Measurements from ENCODE around the gene FAM168A.
"Not testable (repeated sequence)": the region's sequence is repeated elsewhere in the genome, so short reads cannot be mapped to it uniquely, and the experiment has no call there.

The FAM168A gene

DNA sequence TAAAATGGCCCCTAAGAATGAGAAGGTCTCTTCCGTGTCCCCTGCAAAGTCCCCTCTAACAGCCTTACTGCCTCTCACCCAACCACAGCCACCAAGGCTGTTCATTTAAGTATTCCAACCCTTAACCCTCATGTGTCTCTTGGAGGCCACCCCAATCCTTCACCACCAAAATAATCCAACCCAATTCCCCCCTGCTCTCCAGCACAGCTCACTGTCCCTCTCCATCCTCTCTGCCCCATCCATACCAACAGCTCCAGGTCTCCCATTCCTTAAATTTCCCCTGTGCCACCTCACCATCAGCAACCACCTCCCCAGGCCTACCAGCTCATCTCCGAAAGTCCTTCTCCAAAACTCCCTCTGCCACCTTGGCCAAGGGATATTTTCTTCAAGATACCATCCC lies 1.4 kb downstream of the FAM168A start:
- no peak for DNase-seq (ENCODE audit: low read depth in 3 of 3)

DNA sequence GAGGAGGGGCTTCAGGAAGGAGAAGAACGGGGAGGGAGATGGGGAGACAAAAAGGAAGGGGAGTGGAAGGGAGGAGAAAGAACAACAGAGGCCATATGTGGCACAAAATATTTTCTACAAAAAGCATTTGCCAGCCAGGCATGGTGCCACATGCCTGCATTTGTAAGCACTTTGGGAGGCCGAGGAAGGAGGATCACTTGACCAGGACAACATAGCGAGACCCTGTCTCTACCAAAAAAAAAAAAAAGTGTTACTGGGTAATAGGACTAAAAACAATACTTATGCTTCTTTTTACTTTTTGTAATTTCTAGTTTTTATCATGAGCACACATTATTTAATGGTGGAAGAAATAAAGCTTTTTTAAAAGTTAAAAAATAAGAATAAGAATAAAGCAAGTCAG lies 5.3 kb downstream of the FAM168A start:
- DNase-seq (ENCODE audit: low read depth in 3 of 3), result no peak

DNA sequence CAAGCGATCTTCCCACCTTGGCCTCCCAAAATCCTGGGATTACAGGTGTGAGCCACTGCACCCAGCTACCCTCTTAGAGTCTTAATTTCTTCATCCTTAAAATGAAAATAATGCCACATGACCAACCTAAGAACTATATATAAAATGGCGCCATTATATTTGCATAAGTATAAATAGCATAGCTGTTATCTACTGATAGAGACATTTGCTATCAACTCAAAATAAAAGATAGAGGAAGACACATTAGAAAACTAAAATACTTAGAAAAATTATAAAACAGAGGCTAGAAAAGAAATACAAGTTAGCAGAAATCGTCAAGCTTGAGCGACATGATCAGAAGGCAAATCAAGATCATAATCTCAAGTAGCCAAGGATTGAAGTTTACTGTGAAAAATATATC lies 6.2 kb downstream of the FAM168A start:
- DNase-seq (ENCODE audit: low read depth in 3 of 3), result no peak

DNA sequence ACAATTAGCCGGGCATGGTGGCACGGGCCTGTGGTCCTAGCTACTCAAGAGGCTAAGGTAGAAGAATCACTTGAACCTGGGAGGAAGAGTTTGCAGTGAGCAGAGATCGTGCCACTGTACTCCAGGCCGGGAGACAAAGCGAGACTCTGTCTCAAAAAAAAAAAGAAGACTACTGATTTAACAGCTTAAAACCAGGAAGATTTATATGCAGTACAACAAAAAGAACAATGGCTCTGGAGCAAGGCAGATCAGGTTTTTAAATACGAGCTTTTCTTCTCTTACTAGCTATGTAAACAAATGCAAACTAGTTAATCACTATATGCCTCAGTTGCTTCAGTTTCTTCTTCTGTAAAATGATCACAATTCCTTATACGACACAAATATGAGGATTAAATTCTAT lies 6.9 kb downstream of the FAM168A start:
- no peak for DNase-seq (ENCODE audit: low read depth in 3 of 3)

DNA sequence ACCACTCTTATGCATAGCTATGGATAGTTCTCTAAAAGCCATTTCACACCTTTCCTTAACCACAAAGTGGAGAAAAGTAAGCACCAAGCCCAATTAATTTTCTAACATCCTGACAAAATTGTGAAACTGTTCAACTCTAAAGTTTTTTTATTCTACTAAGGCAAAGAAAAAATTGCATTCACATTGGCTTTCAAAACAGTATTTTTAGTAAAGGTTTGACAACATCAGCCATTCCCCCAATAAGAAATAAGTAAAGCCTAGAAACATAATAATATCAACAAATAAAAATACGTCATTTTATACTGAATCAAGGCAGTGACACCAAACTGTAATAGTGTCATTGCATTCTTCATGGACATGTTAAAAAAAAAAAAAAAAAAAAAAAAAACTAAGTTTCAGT lies 11.1 kb downstream of the FAM168A start:
- DNase-seq (ENCODE audit: low read depth in 3 of 3), result no peak

DNA sequence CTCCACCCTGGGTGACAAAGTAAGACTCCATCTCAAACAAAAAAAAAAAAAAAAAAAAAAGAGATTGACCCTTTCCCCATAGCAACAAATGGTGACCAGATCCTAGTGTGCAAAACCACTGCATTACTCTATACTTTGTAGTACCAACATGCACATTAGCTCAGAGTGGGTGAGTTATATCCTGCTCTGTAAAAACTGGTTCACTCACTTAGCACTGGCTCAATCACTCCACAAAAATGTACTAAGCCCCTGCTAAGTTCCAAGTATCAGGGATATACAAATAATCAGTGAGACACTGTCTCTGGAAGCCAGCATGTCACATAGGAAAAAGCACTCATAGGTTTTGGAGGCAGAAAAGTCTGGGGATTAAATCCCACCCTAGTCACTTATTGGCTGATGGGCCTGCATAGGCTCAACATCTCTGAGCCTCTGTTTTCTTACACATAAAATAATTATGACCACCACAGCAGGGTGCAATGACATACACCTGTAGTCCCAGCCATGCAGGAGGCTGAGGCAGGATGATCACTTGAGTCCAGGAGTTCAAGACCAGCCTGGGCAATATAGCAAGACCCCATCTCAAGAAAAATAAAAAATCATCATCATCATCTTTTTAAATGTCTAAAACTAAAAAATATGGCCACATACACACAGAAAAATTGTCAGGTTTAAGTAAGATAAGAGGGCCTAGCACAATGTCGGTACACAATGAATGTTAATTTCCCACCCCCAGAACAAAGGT lies 11.9 kb downstream of the FAM168A start:
- DNase-seq (ENCODE audit: low read depth in 3 of 3), result no peak

DNA sequence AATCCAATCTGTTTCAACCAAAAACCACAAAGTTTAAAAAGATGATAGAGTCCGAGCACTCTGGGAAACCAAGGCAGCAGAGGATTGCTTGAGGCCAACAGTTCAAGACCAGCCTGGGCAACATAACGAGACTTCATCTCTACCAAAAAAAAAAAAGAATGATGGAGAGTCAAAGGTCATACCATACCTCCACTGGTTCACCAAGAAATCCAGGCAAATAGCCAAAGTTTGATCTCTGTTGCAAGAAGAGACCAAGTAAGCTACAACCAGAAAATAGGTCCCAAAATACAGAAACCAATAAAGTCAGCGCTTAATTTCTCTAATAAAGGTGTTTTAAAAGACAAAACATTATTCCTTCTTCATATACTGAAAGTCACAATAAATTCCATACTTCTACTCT lies 13.1 kb downstream of the FAM168A start:
- no peak for DNase-seq (ENCODE audit: low read depth in 3 of 3)

DNA sequence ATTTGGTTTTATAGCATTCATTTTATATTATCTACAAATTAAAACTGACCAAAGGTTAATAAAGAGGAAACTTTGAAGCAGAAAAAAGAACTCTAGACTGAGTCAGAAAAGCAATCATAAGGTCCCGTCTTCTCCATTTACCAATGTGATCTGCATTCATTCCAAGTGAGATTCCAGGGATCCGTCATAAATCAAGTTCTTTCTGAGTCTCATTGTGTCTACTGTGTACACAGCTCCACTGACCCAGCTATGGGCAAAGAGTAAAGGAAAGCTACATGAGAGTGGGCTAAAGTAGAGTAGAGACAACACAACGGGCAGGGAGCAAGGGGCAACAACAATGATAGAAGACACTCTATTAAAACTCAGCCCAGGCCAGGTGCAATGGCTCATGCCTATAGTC lies 15.3 kb downstream of the FAM168A start:
- DNase-seq (ENCODE audit: low read depth in 3 of 3), result no peak

DNA sequence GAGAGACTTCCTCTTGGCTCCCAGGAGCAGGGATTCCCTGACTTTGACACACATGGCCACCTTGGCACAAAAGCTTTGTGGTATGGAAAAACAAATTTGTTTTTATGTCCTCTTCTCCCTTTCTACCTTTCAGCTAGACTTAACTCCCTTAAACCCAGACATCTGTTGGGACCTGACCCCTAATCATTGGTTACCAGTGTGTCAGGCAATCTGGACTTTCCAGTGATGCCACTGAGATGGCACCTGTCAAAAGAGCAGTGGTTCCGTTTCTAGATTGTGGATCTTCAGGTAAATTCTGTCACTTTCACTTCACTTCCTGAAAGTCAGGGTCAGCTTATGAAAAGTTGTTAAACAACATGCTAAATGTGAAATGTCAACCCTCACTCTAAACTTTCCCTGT lies 17.2 kb downstream of the FAM168A start:
- not testable (repeated sequence) for DNase-seq (ENCODE audit: low read depth in 3 of 3)

DNA sequence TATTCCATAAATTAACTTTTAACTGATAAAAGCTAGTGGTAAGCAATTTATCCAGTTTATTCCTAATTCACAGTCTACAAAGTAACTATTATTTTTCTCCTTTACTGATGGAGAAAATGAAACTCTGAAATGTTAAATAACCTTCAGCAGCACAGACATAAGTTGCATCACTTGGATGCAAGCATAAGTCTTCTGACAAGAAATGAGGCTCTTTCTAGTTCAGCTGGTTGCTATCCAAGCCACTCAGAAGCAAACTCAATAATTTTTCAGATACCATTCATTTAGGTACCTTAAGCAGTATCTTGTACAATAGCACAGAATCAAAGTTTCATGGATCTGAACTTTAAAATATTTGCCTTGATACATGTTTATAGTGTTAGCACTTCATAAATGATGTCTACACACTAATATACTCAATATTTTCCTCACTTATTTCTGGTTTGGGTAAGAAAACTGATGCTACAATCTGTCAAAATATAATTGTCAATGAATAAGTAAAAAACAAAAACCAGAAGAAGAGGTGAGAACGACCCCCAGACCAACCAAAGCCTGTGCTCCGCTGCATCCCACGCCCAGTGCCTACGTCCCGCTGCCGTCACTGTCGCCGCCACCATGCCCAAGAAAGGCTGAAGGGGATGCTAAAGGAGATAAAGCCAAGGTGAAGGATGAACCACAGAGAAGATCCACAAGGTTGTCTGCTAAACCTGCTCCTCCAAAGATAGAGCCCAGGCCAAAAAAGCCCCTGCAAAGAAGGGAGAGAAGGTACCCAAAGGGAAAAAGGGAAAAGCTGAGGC lies 18.1 kb downstream of the FAM168A start:
- no peak for DNase-seq (ENCODE audit: low read depth in 3 of 3)

DNA sequence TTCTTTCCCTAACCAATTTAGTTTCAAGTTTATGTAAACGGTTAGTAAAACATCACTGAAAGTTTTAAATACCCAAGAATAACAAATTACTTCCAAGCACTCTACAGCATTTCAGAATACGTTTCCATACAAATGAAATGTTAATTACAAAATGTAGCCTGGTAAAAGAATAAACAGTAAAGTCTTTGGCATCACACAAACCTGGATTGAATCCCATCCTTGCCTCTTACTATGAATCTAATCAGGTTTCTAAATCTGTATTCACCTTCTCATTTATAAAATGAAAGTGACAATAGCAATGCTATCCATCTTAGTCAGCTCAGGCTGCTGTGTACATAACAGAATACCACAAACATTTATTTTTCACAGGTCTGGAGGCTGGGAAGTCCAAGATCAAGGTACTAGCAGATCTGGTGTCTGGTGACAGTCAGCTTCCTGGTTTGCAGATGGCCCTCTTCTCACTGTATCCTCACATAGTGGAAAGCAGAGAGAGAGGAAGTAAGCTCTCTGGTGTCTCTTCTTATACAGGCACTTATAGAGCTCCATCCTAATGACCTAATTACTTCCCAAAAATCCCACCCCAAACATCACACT lies 19.2 kb downstream of the FAM168A start:
- no peak for DNase-seq (ENCODE audit: low read depth in 3 of 3)

DNA sequence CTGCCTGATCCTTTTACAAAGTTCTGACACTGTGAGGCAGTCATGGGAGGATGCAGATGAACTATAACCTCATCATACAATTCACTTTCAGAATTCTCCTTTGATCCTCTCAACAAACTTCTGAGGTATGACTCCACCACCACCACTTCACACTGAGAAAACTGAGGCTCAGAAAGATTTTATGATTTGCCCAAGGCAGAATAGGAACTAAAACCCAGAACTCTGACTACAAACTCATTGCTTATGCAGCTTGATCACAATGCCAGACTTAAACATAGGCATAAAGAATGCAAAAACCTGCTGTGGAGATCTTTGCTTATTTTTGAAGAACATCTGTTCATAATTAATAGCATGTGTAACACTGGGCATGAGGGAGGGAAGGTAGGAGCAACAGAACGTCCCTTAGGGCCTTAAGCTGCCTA lies 20.4 kb downstream of the FAM168A start:
- DNase-seq (ENCODE audit: low read depth in 3 of 3), result no peak

DNA sequence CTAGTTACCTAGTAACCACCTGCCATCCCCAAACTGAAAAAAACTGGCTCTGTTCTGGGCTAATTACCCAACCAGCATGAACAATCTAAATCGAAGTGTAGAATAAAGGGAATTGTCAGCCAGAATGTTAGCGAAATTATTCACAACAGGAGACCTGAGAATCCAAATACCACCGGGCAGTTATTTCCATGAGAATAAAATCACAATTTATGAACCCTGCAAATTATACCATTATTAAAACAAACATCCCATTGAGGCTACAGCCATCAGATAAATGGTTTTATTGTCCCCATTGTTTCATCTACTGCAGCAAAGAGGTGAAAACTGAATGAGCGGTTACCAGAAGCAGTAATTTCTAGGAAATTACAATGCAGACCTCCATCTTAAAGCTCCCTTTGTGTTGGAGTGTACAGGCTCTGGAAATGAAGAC lies 21.7 kb downstream of the FAM168A start:
- no peak for DNase-seq (ENCODE audit: low read depth in 3 of 3)

DNA sequence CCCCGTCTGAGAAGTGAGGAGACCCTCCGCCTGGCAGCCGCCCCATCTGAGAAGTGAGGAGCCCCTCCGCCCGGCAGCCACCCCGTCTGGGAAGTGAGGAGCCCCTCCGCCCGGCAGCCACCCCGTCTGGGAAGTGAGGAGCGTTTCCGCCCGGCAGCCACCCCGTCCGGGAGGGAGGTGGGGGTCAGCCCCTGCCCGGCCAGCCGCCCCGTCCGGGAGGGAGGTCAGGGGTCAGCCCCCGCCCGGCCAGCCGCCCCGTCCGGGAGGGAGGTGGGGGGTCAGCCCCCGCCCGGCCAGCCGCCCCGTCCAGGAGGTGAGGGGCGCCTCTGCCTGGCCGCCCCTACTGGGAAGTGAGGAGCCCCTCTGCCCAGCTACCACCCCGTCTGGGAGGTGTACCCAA lies 25.9 kb downstream of the FAM168A start:
- DNase-seq (ENCODE audit: low read depth in 3 of 3), result not testable (repeated sequence)

DNA sequence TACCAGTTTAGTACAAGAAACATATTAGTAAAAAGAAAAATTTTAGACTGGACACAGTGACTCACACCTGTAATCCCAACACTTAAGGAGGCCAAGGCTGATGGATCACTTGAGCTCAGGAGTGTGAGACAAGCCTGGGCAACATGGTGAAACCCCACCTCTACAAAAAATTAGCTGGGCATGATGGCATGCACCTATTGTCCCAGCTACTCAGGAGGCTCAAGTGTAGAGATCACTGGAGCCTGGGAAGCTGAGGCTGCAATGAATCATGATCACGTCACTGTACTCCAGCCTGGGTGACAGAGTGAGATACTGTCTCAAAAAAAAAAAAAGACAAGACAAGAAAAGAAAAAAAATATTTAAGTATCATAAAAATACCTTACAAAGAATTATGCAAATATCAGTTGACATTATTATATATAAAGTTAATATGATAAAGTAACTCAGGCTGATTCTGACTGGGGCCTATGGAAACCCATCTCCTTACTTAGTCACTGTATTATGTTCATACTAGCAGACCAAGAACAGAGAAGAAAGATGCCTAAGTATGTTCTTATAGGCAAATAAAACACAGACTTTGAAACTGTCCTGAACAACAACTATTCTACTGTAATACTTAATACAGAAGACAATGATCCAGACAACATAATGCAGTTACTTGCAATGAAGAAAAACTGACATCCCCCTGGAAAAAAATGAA lies 27.3 kb downstream of the FAM168A start:
- no peak for DNase-seq (ENCODE audit: low read depth in 3 of 3)

DNA sequence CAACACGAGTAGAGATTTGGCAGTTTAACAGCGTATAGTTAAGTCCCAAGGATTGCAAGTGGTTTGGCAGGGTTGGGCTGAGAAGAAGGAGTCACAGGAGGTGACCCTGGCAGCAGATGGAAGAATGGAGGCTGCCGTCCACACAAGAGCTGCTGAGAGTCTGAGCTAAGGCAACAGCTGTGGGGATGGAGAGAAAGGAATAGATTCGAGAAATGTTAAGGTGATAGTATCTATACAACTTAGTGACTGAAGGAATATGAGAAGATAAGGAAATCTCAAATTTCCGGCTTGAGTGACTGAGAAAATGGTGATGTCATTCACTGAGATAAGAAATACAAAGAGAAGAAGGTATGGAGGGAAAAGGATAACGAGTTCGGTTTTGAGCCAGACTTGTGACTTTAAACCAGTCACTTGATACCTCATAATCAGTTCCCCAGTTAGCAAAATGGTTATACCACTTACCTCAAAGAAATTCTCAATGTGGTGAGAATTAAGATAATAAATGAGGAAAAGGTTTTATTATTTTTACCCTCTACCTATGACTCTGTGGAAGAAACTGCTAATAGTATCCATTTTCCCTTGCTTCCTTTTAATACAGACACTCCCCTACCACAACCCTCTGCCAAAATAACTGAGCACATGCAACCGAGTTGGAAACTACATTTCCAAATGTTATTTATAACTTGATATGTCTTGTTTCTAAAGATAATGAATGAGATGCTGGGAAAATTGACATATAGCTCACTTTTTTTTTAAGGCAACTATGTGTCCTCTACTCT lies 30.7 kb downstream of the FAM168A start:
- no peak for DNase-seq (ENCODE audit: low read depth in 3 of 3)

DNA sequence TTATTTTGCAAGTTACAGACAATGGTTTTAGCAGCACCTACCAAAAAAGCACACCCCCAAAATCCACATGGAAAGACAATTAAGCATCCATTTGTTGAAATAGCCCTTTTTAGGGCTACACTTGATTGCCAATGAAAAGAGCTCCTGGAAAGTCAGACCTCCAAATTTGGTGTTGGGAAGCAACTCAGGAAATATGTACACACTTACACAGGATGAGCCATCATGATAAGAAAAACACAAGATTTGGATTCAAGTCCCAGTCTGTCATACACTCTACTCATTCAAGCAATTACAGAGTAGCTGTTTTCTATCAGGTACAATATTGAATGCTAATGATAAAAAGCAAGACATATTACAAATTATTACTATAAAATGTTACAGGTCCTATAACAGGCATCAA lies 31.5 kb downstream of the FAM168A start:
- no peak for DNase-seq (ENCODE audit: low read depth in 3 of 3)

DNA sequence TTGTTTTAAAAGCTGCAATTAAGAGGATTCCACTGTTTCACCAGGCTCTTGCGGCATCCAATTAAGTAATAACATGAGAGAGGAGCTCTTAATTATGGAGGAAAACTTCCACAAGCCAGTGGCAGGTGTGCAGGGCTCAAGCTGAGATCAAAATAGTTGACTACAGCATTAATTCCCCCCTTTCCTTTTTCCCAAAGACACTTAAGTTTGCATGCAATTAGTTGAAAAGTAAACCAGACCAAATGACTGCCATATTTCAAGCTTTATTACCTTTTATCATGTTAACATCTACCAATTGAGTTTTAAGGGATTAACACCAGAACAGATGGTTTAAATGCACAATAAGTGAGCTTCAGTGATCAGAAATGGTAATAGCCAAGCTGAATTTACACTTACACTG lies 32.1 kb downstream of the FAM168A start:
- no peak for DNase-seq (ENCODE audit: low read depth in 3 of 3)

DNA sequence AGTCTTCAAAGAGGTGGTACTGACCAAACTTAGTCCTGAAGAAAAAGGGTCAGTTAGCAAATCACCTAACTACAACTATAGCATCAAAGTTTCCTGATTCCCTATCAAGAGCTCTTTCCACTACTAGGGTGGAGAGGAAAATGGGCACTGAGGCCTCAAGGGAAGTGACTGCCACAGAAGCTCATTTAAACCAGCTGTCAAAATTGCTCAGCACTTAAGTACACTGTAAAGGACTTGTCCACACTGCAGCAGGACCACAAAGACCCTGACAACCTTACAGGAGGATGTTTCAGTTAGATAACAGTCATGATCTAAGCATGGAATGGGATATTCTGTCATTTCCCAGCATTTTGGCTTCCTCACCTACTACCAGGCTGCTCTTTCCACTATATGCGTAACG lies 33.0 kb downstream of the FAM168A start:
- no peak for DNase-seq (ENCODE audit: low read depth in 3 of 3)

DNA sequence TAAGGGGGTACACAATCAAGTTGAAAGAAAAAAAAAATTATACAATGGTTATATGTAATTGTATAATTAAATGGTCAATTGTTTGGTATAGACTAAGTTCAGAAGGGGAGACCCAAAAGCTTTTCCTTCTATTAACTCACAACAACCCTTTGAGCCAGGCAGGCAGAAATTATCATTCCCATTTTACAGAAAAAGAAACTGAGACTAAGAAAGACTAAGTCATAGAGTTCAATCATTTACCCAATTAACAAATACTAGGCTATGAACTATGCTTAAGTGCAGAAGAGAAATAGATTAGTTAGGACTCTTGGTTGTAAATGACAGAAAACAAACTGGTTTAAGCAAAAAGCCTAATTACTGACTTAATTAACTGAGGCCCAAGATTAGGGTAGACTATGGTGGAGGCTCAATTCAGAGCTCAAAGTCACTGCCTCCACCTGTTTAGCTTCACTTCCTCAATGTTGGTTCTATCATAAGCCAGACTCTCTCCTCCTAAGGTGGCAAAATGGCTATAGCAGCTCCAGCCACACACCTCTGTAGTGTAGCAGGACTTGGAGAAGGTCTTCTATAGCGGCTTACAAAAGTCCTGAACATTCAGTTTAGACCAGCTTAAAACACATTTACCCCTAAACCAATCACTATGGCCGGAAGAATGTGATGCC lies 34.2 kb downstream of the FAM168A start:
- DNase-seq (ENCODE audit: low read depth in 3 of 3), result no peak

DNA sequence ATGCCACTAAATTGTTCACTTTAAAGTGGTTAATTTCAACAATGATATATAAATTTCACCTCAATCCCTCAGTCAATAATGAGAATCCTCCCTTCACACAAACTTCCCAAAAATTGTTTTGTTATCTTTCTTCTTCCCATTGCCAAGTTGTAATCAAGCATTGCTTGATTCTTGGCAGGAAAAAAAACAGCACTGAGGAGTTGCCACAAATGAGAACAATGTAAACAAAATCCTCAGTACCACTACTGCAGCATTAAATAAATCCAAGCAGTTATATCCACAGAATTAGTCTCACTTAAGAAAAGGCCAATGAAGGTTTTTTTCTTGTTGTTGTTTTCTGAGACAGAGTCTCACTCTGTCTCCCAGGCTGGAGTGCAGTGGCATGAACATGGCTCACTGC lies 38.2 kb downstream of the FAM168A start:
- no peak for DNase-seq (ENCODE audit: low read depth in 3 of 3)
